ENCODE data around the gene BABAM2.
"Not testable (repeated sequence)": the region's sequence is repeated elsewhere in the genome, so short reads cannot be mapped to it uniquely, and the experiment has no call there.

Gene BABAM2

DNA sequence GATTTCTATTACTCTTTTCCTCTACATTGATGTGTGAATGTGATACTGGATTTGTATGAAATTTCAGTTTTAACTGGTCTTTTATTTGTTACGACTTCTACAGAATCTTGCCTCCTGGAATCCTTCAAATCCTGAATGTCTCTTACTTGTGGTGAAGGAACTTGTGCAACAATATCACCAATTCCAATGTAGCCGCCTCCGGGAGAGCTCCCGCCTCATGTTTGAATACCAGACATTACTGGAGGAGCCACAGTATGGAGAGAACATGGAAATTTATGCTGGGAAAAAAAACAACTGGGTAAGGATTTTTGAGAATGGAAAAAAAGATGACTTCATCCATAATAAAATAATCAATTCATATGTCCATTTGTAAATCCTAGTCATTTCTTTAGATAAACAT lies 134.6 kb downstream of the BABAM2 start:
- H3K4me3 ChIP-seq (ENCODE audit: low read depth, low read length): no peak overlapping the region

DNA sequence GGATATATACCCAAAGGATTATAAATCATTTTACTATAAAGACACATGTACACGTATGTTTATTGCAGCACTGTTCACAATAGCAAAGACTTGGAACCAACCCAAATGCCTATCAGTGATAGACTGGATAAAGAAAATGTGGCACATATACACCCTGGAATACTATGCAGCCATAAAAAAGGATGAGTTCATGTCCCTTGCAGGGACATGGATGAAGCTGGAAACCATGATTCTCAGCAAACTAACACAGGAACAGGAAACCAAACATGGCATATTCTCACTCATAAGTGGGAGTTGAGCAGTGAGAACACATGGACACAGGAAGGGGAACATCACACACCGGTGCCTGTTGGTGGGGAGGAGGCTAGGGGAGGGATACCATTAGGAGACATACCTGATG lies 135.7 kb downstream of the BABAM2 start:
- not testable (repeated sequence) for H3K36me3 ChIP-seq (ENCODE audit: control insufficient read depth, insufficient read depth, low read length); H3K27me3 ChIP-seq (ENCODE audit: control insufficient read depth, insufficient read depth, low read length); H3K4me2 ChIP-seq (ENCODE audit: low read length); H3K9me3 ChIP-seq (ENCODE audit: control insufficient read depth, low read length); H3K4me3 ChIP-seq (ENCODE audit: low read depth, low read length); H3K4me1 ChIP-seq; H3K79me2 ChIP-seq; H2AFZ ChIP-seq; H3K27ac ChIP-seq; H3K9ac ChIP-seq

More for the DNA sequence above, 134.6 kb downstream of the BABAM2 start:
- Histone ChIP-seq H3K9ac (no peak overlapping the region), H3K27ac (no peak overlapping the region), H3K4me1 (no peaks in the 10 kb centered on the region), H3K9me3 (ENCODE audit: control insufficient read depth, low read length) (no peaks in the 10 kb centered on the region), H3K27me3 (ENCODE audit: control insufficient read depth, insufficient read depth, low read length) (no peaks in the 10 kb centered on the region), H3K4me2 (ENCODE audit: low read length) (no peak overlapping the region), H2AFZ (no peak overlapping the region), H3K79me2 (no peaks in the 10 kb centered on the region), H3K36me3 (ENCODE audit: control insufficient read depth, insufficient read depth, low read length) (no peaks in the 10 kb centered on the region)
- TF ChIP-seq, protein P1, sequence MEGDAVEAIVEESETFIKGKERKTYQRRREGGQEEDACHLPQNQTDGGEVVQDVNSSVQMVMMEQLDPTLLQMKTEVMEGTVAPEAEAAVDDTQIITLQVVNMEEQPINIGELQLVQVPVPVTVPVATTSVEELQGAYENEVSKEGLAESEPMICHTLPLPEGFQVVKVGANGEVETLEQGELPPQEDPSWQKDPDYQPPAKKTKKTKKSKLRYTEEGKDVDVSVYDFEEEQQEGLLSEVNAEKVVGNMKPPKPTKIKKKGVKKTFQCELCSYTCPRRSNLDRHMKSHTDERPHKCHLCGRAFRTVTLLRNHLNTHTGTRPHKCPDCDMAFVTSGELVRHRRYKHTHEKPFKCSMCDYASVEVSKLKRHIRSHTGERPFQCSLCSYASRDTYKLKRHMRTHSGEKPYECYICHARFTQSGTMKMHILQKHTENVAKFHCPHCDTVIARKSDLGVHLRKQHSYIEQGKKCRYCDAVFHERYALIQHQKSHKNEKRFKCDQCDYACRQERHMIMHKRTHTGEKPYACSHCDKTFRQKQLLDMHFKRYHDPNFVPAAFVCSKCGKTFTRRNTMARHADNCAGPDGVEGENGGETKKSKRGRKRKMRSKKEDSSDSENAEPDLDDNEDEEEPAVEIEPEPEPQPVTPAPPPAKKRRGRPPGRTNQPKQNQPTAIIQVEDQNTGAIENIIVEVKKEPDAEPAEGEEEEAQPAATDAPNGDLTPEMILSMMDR (IDR thresholded peaks at IDR 0.05): no peak

DNA sequence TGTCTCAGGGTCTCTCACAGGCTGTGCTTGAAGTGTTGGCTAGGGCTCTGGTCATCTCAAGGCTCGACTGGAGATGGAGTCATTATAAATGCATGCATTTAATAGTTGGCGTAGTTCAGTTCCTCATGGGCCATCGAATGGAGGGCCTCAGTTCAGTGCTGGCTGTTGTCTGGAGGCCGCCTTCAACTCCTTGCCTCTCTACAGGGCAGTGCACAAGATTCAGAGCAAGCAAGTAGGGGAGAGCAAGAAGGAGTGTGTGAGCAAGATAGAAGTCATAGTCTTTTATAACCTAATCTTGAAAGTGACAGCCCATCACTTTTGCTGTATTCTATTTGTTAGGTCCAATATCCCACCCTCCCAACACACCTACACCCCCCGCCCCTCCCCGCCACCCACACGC lies 137.5 kb downstream of the BABAM2 start:
- Histone ChIP-seq H3K4me1 (no peaks in the 10 kb centered on the region), H3K4me2 (ENCODE audit: low read length) (no peak overlapping the region), H3K36me3 (ENCODE audit: control insufficient read depth, insufficient read depth, low read length) (no peaks in the 10 kb centered on the region), H3K9ac (no peak overlapping the region), H3K4me3 (ENCODE audit: low read depth, low read length) (no peak overlapping the region), H3K9me3 (ENCODE audit: control insufficient read depth, low read length) (no peaks in the 10 kb centered on the region), H3K27me3 (ENCODE audit: control insufficient read depth, insufficient read depth, low read length) (no peaks in the 10 kb centered on the region), H3K79me2 (no peaks in the 10 kb centered on the region), H3K27ac (no peak overlapping the region), H2AFZ (no peak overlapping the region)
- TF ChIP-seq, protein P1 (IDR thresholded peaks at IDR 0.05): no peak

GRCh38 chr2:28030600-28030999 lies 140.1 kb downstream of the BABAM2 start:
- Histone ChIP-seq H3K4me3 (ENCODE audit: low read depth, low read length) (no peak overlapping the region), H3K79me2 (no peaks in the 10 kb centered on the region), H3K36me3 (ENCODE audit: control insufficient read depth, insufficient read depth, low read length) (no peaks in the 10 kb centered on the region), H3K9me3 (ENCODE audit: control insufficient read depth, low read length) (no peaks in the 10 kb centered on the region), H3K27ac (no peak overlapping the region), H3K4me1 (no peaks in the 10 kb centered on the region), H2AFZ (no peak overlapping the region), H3K27me3 (ENCODE audit: control insufficient read depth, insufficient read depth, low read length) (no peaks in the 10 kb centered on the region), H3K9ac (no peak overlapping the region), H3K4me2 (ENCODE audit: low read length) (no peak overlapping the region)
- TF ChIP-seq, protein P1 (IDR thresholded peaks at IDR 0.05): no peak

DNA sequence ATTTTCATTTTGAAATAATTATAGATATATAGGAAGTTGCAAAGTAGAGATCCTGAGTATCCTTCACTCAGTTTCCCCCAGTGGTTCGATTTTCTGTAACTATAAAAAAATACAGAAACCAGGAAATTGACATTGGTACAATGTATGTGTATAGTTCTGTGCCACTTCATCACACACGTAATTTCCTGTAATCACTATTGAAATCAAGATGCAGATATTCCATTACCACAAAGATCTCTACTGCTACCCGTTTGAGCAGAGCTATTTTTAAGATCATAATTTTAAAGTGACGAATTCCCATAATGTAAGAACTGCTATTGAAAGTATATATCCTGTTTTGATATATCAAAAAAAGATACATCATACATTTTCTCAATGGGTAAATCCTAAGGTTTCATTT lies 142.3 kb downstream of the BABAM2 start:
- H3K79me2 ChIP-seq: no peaks in the 10 kb centered on the region
- no peak overlapping the region for H3K27ac ChIP-seq
- H3K4me1 ChIP-seq: no peaks in the 10 kb centered on the region
- TF ChIP-seq, protein P1 (IDR thresholded peaks at IDR 0.05): no peak
- H2AFZ ChIP-seq: no peak overlapping the region
- no peaks in the 10 kb centered on the region for H3K36me3 ChIP-seq (ENCODE audit: control insufficient read depth, insufficient read depth, low read length)
- no peak overlapping the region for H3K4me3 ChIP-seq (ENCODE audit: low read depth, low read length)
- no peak overlapping the region for H3K4me2 ChIP-seq (ENCODE audit: low read length)
- H3K9me3 ChIP-seq (ENCODE audit: control insufficient read depth, low read length): no peaks in the 10 kb centered on the region
- H3K27me3 ChIP-seq (ENCODE audit: control insufficient read depth, insufficient read depth, low read length): no peaks in the 10 kb centered on the region
- no peak overlapping the region for H3K9ac ChIP-seq

All from parathyroid adenoma (tissue), 2 donors.